Left cardiac atrium (tissue), 2 donors: Measurements from ENCODE around the gene OR7A17. TPM values are rescaled to one million over a fixed set of nuclear protein-coding genes. Genes with fewer than 3 reads are reported as not detected.

Experiments used
- total RNA-seq, 2 donors: library from RNA; stranded (reverse); fragmentation: NEBNext Ultra II Directional; extraction: Animal tissue kit (Norgen Biotek cat#: 25700); gene quantifications; one replicate each; pipeline ENCODE4 v1.2.1, GENCODE V29; 2021
- donor health status: DM: no; HTN: yes; CAD: no; lungs with severe emphysema.
- donor health status: DM: yes; HTN: yes; CAD: no.

OR7A17 gene
- total RNA-seq, 2 donors from 2014 or later: not detected

Other genes starting within 250 kb of the OR7A17 start
- gene ADGRE3, start 211.3 kb downstream of the OR7A17 start, total RNA-seq: under 1 TPM in 1 of 2 donors, not detected in 1; 0.27 TPM
- gene ZNF333, start 196.1 kb downstream of the OR7A17 start, total RNA-seq: 1 to 10 TPM; 7.2 to 9.4 TPM
- gene ADGRE2, start 107.6 kb downstream of the OR7A17 start, total RNA-seq: 1 to 10 TPM in 1 of 2 donors, under 1 TPM in 1; 0.88 to 1.4 TPM
- gene OR7A5, start 50.9 kb downstream of the OR7A17 start, total RNA-seq: not detected
- not detected for gene OR7C1, start 50.9 kb downstream of the OR7A17 start, total RNA-seq
- not detected for gene OR7A10, start 37.2 kb downstream of the OR7A17 start, total RNA-seq
- not detected for gene OR7C2, start 55.4 kb upstream of the OR7A17 start, total RNA-seq
- gene SLC1A6, start 93.7 kb upstream of the OR7A17 start, total RNA-seq: not detected
- gene CASP14, start 163.3 kb upstream of the OR7A17 start, total RNA-seq: not detected
- not detected for gene OR1I1, start 196.1 kb upstream of the OR7A17 start, total RNA-seq
- gene SYDE1, start 221.3 kb upstream of the OR7A17 start, total RNA-seq: 10 to 100 TPM; 16.7 to 22.1 TPM